ENCODE results near the gene UQCRHL.
"Not testable (repeated sequence)": the region's sequence is repeated elsewhere in the genome, so short reads cannot be mapped to it uniquely, and the experiment has no call there.

UQCRHL gene

DNA sequence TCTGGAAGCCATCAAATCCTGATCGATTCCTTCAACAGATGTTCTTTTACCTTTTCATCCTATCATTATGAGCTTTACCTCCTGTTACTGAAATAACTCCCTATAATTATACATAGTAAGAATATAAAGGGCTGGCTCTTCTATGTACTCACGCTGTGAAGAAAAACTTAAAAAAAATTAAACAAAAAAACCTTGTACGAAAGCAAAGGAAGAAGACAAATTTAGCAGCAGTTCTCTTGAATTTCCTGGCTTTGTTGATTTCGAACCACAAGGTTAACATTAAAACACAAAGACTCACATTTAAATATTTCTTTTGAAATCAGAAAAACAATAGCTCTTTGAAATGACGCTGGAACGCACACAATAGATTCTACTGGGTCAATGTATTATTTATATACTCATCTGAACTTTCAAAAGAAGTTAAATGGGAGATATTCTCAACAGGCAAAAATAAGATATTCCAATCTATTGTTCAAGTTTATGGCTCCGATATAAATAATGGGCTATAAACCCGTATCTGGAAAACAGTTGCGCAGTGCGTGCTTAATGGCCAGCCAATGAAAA, 26.5 kb upstream of the UQCRHL start:
- H3K27ac ChIP-seq: peak overlapping the region; percentile 100
- TF ChIP-seq, protein P1, sequence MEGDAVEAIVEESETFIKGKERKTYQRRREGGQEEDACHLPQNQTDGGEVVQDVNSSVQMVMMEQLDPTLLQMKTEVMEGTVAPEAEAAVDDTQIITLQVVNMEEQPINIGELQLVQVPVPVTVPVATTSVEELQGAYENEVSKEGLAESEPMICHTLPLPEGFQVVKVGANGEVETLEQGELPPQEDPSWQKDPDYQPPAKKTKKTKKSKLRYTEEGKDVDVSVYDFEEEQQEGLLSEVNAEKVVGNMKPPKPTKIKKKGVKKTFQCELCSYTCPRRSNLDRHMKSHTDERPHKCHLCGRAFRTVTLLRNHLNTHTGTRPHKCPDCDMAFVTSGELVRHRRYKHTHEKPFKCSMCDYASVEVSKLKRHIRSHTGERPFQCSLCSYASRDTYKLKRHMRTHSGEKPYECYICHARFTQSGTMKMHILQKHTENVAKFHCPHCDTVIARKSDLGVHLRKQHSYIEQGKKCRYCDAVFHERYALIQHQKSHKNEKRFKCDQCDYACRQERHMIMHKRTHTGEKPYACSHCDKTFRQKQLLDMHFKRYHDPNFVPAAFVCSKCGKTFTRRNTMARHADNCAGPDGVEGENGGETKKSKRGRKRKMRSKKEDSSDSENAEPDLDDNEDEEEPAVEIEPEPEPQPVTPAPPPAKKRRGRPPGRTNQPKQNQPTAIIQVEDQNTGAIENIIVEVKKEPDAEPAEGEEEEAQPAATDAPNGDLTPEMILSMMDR (conservative IDR thresholded peaks at IDR 0.05): no peak

DNA sequence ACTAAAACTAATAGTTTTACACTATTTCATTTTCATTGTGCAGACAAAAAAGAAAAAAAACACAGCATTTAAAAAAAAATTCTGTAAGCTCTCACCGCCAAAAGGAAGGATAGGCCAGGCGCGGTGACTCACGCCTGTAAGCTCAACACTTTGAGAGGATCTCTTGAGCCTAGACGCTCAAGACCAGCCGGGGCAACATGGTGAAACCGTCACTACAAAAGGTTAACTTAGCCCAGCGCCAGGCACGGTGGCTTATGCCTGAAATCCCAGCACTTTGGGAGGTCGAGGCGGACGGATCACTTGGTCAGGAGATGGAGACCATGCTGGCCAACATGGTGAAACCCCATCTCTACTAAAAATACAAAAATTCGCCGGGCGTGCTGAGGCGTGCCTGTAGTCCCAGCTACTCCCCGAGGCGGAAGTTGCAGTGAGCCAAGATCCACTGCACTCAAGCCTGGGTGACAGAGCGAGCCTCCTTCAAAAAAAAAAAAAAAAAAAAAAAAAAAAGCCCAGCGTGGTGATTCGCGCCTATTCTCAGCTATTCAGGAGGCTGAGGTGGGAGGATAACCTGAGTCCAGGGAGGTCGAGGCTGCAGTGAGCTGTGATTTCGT, 25.7 kb upstream of the UQCRHL start:
- TF ChIP-seq, protein P1 (conservative IDR thresholded peaks at IDR 0.05): no peak
- peak overlapping the region; percentile 100 for H3K27ac ChIP-seq

DNA sequence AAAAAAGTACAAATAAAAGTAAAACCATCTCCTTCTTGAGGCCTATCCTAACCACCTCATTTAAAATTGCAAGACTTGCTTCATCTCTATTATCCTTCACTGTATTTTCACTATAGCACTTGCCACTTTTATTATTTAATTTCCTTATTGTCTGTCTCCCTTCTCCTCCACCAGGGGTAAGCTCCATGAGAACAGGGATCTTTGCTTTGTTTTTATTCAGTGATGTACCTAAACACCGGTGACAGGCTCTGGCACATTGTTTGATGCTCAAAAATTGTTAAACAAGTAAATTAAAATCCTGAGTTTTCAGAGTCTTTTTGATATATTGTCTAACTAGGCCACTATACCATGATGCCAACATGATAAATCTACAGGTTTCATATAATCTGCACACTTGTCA, 22.8 kb upstream of the UQCRHL start:
- no peak overlapping the region for H3K27ac ChIP-seq
- TF ChIP-seq, protein P1 (conservative IDR thresholded peaks at IDR 0.05): no peak; the same call in 1 of the 2 replicates

DNA sequence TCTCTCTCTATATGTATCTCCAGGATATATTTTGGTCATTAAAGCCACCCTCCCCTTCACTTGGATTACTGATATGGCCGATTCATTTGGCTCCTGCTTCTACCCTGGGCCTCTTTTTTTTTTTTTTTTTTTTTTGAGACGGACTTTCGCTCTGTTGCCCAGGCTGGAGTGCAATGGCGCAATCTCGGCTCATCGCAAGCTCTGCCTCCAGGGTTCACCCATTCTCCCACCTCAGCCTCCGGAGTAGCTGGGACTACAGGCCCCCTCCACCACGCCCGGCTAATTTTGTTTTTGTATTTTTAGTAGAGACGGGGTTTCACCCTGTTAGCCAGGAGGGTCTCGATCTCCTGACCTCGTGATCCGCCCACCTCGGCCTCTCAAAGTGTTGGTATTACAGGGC, 21.5 kb upstream of the UQCRHL start:
- H3K27ac ChIP-seq: not testable (repeated sequence)

DNA sequence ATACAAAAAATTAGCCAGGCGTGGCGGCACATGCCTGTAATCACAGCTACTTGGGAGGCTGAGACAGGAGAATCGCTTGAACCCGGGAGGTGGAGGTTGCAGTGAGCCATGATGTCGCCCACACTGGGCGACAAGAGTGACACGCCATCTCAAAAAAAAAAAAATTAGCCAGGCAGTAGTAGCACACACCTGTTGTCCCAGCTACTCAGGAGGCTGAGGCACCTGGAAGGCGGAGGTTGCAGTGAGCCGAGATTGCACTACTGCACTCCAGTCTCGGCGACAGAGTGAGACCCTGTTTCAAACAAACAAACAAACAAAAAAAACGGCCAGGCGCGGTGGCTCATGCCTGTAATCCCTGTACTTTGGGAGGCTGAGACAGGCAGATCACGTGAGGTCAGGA, 20.1 kb upstream of the UQCRHL start:
- H3K27ac ChIP-seq: not testable (repeated sequence)

DNA sequence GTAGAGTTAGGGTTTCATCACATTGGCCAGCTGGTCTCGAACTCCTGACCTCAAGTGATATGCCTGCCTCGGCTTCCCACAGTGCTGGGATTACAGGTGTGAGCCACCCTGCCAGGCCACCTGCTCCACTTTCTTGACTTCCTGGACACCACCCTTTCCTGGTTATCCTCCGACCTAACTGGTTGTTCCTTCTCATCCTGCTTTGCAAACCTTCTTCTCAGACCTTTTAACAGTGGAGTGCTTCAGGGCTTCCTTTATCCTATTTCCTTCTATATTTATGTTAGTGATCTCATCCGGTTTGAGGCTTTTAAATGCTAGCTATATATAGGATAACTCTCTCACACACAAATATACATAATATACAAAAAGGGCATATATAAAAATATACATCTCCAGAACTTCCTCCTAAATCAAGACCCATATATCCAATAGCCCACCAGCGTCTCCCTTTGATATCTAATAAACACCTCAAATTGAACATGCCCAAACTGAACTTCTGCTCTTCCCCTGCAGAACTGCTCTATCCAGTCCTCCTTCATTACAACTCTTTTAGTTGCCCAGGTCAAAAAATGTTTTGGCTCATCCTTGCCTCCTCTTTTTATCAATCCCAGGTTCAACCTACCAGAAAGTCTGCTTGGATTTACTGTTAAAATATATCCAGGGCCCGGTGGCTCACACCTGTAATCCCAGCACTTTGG, 19.5 kb upstream of the UQCRHL start:
- no peak overlapping the region for H3K27ac ChIP-seq
- TF ChIP-seq, protein P1 (conservative IDR thresholded peaks at IDR 0.05): no peak

DNA sequence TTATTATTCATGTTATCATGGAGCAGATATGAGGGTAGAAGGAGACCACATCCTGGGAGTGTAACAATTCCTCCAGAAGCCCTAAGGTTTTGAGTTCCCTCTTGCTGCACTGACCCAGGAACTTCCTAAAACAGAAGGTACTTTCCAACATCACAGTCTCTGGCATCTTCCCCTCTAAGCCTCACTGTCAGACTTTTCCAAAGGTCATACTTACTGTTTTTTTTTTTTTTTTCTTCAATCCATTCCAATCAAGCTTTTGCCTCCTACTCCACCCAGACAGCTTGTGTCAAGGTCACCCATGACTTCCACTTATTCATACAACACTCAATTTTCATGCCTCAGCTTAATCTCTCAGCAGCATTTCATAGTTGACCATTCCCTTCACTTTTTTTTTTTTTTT, 18.4 kb upstream of the UQCRHL start:
- TF ChIP-seq, protein P1 (conservative IDR thresholded peaks at IDR 0.05): no peak
- H3K27ac ChIP-seq: no peak overlapping the region

DNA sequence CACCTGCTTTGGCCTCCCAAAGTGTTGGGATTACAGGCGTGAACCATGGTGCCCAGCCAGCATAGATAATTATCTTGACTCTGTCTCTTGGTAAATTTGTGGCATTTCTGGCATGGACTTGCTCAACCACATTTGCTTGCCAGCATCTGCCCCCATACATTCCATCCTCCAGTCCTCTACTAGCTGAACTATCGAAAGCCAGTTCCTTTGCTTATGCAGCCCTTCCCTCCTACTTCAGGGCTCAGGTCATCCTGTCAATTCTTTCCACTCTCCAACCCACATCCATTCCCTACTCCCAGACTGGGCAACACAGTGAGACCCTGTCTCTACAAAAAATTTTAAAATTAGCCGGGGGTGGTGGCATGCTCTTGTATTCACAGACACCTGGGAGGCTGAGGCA, 13.0 kb upstream of the UQCRHL start:
- TF ChIP-seq, protein P1 (conservative IDR thresholded peaks at IDR 0.05): no peak
- H3K27ac ChIP-seq: no peak overlapping the region

Measured in VCaP (cell line).